ENCODE measurements around the gene KRT7.

DNA sequence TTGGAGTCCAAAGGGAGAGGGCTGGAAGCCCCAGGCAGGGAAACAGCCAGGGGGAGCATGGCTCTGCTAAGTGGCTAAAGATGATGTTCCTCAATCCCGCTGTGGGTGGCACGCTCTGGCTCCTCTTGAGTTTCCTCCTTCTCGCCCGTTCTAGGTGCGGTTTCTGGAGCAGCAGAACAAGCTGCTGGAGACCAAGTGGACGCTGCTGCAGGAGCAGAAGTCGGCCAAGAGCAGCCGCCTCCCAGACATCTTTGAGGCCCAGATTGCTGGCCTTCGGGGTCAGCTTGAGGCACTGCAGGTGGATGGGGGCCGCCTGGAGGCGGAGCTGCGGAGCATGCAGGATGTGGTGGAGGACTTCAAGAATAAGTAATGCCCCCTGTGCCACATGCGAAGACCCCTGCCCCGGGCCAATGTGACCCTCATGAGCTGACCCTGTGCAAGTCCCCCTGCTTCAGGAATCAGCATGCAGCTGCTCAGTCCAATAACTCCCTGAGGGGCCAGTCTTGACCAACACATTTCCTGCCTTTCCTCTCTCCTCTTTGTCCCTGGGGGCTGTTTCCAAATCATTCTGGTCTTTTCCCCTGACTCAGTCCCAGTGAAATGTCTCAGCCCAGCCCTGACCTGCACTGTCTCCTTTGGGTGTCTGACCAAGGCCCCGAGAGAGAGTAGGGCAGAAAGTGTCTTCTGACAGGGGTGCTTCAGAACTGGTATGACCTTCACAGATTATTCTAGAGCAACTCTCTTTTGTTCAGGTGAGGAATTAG, 2.1 kb downstream of the KRT7 start:
- TF ChIP-seq POLR2AphosphoS5 (IDR thresholded peaks at IDR 0.05; ENCODE audit: borderline replicate concordance, low read depth, low read length) = no peak
- no peak for TF ChIP-seq EZH2 (IDR thresholded peaks at IDR 0.05)
- no peak for TF ChIP-seq FOXP2 (optimal IDR thresholded peaks at IDR 0.05; ENCODE audit: control extremely low read depth, extremely low read length, insufficient read depth)
